ENCODE results near the gene ZHX3.

Gene ZHX3

GRCh38 chr20:41162396-41162795 lies 155.1 kb downstream of the ZHX3 start:
- no peak for TF ChIP-seq CTCF (IDR thresholded peaks at IDR 0.05)

- no peak for TF ChIP-seq CTCF (IDR thresholded peaks at IDR 0.05)
Measured at GRCh38 chr20:41161886-41162285, 155.6 kb downstream of the ZHX3 start.

- no peak for TF ChIP-seq CTCF (IDR thresholded peaks at IDR 0.05)
Measured at GRCh38 chr20:41160686-41161085, 156.8 kb downstream of the ZHX3 start.

- no peak for TF ChIP-seq CTCF (IDR thresholded peaks at IDR 0.05)
Measured at GRCh38 chr20:41159547-41159946, 158.0 kb downstream of the ZHX3 start.

- no peak for TF ChIP-seq CTCF (IDR thresholded peaks at IDR 0.05)
Measured at GRCh38 chr20:41158082-41158625, 159.4 kb downstream of the ZHX3 start.

GRCh38 chr20:41155261-41155660 lies 162.3 kb downstream of the ZHX3 start:
- no peak for TF ChIP-seq CTCF (IDR thresholded peaks at IDR 0.05)

- no peak for TF ChIP-seq CTCF (IDR thresholded peaks at IDR 0.05)
Measured at GRCh38 chr20:41154436-41155176, 162.9 kb downstream of the ZHX3 start.
